ENCODE measurements around the gene RASA3. TPM values are rescaled to one million over a fixed set of nuclear protein-coding genes. Genes with fewer than 3 reads are reported as not detected.

Gene RASA3
- total RNA-seq, 2 donors from 2014 or later: 6.3 to 12.0 TPM

DNA sequence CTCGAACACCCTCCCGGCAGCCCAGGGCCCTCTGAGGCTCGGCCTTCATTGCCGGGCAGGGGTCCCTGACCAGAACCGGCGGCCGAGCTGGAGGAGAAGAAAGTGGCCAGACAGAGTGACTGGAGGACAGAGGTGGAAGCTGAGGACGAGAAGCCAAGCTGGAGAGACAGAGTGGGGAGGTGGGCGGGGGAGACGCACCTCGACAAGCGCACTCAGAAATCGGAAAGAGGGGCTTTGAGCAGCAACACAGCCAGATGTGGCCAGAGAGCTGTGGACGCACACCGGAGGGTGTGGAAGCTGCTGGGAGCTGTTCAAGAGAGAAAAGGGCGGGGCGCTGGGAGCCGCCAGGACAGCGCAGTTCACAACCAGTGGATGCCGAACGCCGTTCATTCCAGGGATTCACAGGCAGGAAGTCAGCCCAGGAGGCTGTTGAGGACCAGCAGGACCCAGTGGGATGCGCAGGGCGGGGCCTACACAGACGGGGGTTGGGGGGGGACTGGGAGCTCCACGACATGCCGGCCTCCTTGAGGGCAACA, 130.3 kb downstream of the RASA3 start:
- no peak overlapping the region for H3K9ac ChIP-seq (ENCODE audit: extremely low read depth, low read length, poor library complexity, severe bottlenecking)
- no peak for TF ChIP-seq CTCF (conservative IDR thresholded peaks at IDR 0.05)
- H3K27me3 Mint-ChIP-seq (ENCODE audit: insufficient read depth): no peaks in the 10 kb centered on the region
- H3K27ac ChIP-seq (ENCODE audit: low read depth, low read length): no peak overlapping the region
- H3K4me1 ChIP-seq (ENCODE audit: control insufficient read depth, insufficient read depth, low read length): no peaks in the 10 kb centered on the region
- H3K4me3 Mint-ChIP-seq: no peak overlapping the region
- H3K4me3 ChIP-seq (ENCODE audit: low read length): no peak overlapping the region
- H3K36me3 Mint-ChIP-seq (ENCODE audit: low read depth): peaks cover 2% of the 10 kb centered on the region
- H3K27ac Mint-ChIP-seq: no peak overlapping the region
- H3K9me3 ChIP-seq (ENCODE audit: control insufficient read depth, low read length): no peaks in the 10 kb centered on the region
- no peaks in the 10 kb centered on the region for H3K36me3 ChIP-seq (ENCODE audit: control insufficient read depth, insufficient read depth, low read length)
- H3K27me3 ChIP-seq (ENCODE audit: control insufficient read depth, insufficient read depth, low read length, poor library complexity, severe bottlenecking): no peaks in the 10 kb centered on the region
- no peak for DNase-seq
- WGBS, 2 experiments (ENCODE audit: insufficient coverage in 1 of 2, insufficient read length in 1 of 2): 92 to 93% methylated on average over 22 to 27 of the region's 27 CpGs
- no peaks in the 10 kb centered on the region for H3K9me3 Mint-ChIP-seq
- no peaks in the 10 kb centered on the region for H3K4me1 Mint-ChIP-seq

GRCh38 chr13:114001331-114002008, 131.0 kb downstream of the RASA3 start:
- no peak for TF ChIP-seq CTCF (conservative IDR thresholded peaks at IDR 0.05)

DNA sequence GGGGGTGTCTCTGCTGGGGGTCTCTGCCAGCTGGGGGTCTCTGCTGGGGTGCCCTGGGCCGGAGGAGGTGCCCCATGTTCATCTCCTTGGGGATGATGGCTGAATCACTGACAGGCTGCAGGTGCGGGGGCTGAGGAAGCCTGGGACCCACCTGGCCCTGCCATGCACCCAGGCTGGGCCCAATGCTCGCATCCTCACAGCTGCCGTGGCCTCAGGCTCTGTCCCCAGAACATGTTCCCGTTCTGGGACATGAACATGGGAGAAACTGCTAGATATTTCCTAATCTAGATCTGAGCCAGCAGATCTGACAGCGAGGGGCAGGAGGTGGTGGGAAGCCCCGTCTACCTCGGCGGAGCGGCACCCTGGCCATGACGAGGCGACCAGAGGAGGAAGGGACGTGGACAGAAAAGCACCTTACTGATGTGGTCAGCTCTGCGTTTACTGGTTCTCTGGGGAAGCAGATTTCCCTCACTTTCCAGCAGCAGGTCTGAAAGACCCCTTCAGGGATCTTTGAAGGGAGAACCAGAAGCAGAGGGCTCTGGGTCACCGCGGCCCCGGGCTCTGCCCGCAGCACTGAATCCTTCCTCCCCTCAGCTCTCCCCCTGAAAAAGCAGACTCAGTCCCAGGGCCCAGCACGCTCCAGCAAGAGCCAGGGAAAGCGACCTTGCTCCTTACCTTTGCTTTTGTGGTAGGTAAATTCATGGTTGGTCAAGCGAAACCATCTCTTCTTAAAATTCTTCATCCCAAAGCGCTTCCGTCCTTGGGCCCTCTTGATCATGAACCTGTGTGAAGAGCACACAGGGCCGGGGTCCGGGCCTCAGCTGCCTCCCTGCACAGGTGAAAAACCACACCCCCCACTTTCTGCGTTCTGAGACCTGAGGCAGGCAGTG, 132.0 kb downstream of the RASA3 start:
- no peaks in the 10 kb centered on the region for H3K27me3 Mint-ChIP-seq (ENCODE audit: insufficient read depth)
- H3K36me3 ChIP-seq (ENCODE audit: control insufficient read depth, insufficient read depth, low read length): no peaks in the 10 kb centered on the region
- no peaks in the 10 kb centered on the region for H3K9me3 Mint-ChIP-seq
- H3K27ac ChIP-seq (ENCODE audit: low read depth, low read length): no peak overlapping the region
- H3K4me1 Mint-ChIP-seq: no peaks in the 10 kb centered on the region
- no peak overlapping the region for H3K4me3 ChIP-seq (ENCODE audit: low read length)
- TF ChIP-seq CTCF (conservative IDR thresholded peaks at IDR 0.05): no peak
- 95 to 97% methylated on average over 13 to 26 of the region's 26 CpGs for WGBS, 2 experiments (ENCODE audit: insufficient coverage in 1 of 2, insufficient read length in 1 of 2)
- H3K36me3 Mint-ChIP-seq (ENCODE audit: low read depth): peaks cover 2% of the 10 kb centered on the region
- no peaks in the 10 kb centered on the region for H3K4me1 ChIP-seq (ENCODE audit: control insufficient read depth, insufficient read depth, low read length)
- H3K4me3 Mint-ChIP-seq: no peak overlapping the region
- H3K27ac Mint-ChIP-seq: no peak overlapping the region
- no peak for DNase-seq
- H3K9me3 ChIP-seq (ENCODE audit: control insufficient read depth, low read length): no peaks in the 10 kb centered on the region
- H3K27me3 ChIP-seq (ENCODE audit: control insufficient read depth, insufficient read depth, low read length, poor library complexity, severe bottlenecking): no peaks in the 10 kb centered on the region
- no peak overlapping the region for H3K9ac ChIP-seq (ENCODE audit: extremely low read depth, low read length, poor library complexity, severe bottlenecking)

More at GRCh38 chr13:114001331-114002008, 131.0 kb downstream of the RASA3 start:
- 93 to 96% methylated on average over 38 to 46 of the region's 46 CpGs for WGBS, 2 experiments (ENCODE audit: insufficient coverage in 1 of 2, insufficient read length in 1 of 2)
- Mint-ChIP-seq H3K4me1 (no peaks in the 10 kb centered on the region), H3K36me3 (ENCODE audit: low read depth) (peaks cover 2% of the 10 kb centered on the region), H3K27me3 (ENCODE audit: insufficient read depth) (no peaks in the 10 kb centered on the region), H3K9me3 (no peaks in the 10 kb centered on the region), H3K4me3 (no peak overlapping the region), H3K27ac (no peak overlapping the region)
- H3K4me1 ChIP-seq (ENCODE audit: control insufficient read depth, insufficient read depth, low read length): no peaks in the 10 kb centered on the region
- no peak overlapping the region for H3K4me3 ChIP-seq (ENCODE audit: low read length)
- H3K27ac ChIP-seq (ENCODE audit: low read depth, low read length): no peak overlapping the region
- no peak for DNase-seq
- H3K36me3 ChIP-seq (ENCODE audit: control insufficient read depth, insufficient read depth, low read length): no peaks in the 10 kb centered on the region
- no peaks in the 10 kb centered on the region for H3K9me3 ChIP-seq (ENCODE audit: control insufficient read depth, low read length)
- H3K27me3 ChIP-seq (ENCODE audit: control insufficient read depth, insufficient read depth, low read length, poor library complexity, severe bottlenecking): no peaks in the 10 kb centered on the region
- no peak overlapping the region for H3K9ac ChIP-seq (ENCODE audit: extremely low read depth, low read length, poor library complexity, severe bottlenecking)
